ENCODE data around the gene GCAT. TPM values are rescaled to one million over a fixed set of nuclear protein-coding genes. Genes with fewer than 3 reads are reported as not detected.

Gene GCAT
- polyA plus RNA-seq, 1 donor from 2014 or later = 0.51 TPM

DNA sequence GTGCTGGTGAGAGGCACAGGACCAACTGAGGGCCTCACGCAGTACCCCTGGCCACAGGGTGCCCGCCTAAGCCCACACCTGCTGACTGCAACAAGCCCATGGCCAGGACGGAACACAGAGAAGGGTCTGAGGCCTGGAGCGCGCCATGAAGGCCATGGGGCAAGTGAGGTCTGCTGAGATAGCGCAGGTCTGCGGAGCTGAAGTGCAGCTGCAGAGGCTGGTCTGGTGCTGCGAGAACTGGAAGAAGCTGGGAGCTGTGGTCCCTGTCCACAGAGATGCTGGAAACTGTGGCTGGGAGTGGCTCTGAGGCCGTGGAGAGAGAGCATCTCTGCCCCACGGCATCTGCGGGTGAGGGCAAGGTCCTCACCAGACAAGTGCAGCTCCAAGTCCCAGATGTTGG, 23.7 kb downstream of the GCAT start:
- peaks cover 8% of the 10 kb centered on the region for H3K36me3 Mint-ChIP-seq

DNA sequence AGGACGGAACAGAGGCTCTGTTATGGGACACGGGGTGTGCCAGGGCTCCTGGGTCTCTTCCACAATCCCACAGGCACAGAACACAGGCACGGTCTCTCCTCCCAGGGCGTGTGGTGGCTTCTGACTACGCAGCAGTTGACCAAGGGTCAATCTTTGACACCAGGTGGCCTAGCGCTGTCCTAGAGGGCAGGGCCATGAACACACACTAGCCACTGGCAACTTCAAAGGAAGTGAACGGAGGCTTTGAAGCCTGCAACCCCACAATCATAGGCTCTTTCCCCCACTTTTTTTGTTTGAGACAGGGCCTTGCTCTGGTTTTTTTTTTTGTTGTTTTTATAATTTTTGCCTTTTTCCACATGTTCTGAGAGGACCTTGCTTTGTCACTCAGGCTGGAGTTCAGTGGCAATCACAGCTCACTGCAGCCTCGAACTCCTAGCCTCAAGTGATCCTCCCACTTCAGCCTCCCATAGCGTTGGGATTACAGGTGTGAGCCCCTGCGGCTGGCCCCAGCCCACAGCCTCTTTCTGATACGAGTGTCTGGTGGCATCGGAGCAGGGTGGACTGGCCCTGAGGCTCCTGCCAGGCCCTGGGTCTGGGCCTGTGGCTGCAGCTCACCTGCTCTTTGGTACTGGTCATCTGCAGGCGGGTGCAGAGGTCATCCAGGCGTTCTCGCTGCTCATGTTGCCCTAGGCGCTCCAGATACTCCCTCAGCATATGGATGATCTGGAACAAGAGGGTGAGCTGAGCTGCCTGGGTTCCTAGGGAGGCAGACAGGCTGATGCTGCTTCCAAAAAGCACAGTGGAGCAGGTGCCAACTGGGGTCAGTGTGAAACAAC, 24.5 kb downstream of the GCAT start:
- Mint-ChIP-seq H3K4me3 (no peak overlapping the region), H3K27ac (no peak overlapping the region), H3K9me3 (no peaks in the 10 kb centered on the region), H3K27me3 (no peaks in the 10 kb centered on the region), H3K36me3 (peaks cover 8% of the 10 kb centered on the region), H3K4me1 (peaks cover 0 to 1% (median 0%) of the 10 kb centered on the region in 3 donors)

More for the DNA sequence above, 23.7 kb downstream of the GCAT start:
- H3K27me3 Mint-ChIP-seq = no peaks in the 10 kb centered on the region
- no peak overlapping the region for H3K27ac Mint-ChIP-seq
- no peak overlapping the region for H3K4me3 Mint-ChIP-seq
- H3K9me3 Mint-ChIP-seq = no peaks in the 10 kb centered on the region
- H3K4me1 Mint-ChIP-seq = peaks cover 0 to 1% (median 0%) of the 10 kb centered on the region in 3 donors

DNA sequence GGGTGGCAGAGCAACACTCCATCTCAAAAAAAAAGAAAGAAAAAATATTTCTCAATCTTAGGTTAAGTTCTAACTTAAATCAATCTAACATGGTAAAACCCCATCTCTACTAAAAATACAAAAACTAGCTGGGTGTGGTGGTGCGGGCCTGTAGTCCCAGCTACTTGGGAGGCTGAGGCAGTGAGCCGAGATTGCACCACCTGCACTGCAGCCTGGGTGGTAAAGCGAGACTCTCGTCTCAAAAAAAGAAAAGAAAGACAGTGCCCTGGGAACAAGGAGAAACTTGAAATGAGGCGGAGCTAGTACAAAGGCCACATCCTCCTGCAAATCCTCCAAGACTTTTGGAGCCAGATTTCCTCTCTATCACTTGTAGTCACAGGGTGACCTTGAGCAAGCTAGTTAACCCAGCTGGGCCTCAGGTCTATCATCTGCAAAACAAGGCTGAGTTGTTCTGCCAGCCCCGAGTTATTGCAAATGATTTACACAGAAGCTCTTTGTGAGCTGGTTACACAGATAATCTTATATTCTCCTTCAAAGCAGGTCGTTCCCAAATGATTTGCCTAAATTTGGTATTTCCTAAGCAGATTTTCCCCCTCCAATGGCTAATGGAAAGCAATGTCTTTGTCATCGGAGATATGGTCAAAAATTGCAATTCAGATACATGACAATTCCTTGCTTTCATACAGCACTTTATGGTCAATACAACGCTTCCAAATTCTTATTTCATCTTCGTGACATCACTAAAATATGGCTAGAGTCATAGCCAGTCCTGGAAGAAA, 34.5 kb downstream of the GCAT start:
- Mint-ChIP-seq H3K27me3 (no peaks in the 10 kb centered on the region), H3K4me1 (peaks cover 7 to 11% (median 8%) of the 10 kb centered on the region in 3 donors), H3K9me3 (no peaks in the 10 kb centered on the region), H3K4me3 (peak overlapping the region in 3 of 4 donors; percentile 57 to 91 (median 87)), H3K27ac (peak overlapping the region in 2 of 3 donors; percentile 39 to 46), H3K36me3 (peaks cover 4% of the 10 kb centered on the region)

DNA sequence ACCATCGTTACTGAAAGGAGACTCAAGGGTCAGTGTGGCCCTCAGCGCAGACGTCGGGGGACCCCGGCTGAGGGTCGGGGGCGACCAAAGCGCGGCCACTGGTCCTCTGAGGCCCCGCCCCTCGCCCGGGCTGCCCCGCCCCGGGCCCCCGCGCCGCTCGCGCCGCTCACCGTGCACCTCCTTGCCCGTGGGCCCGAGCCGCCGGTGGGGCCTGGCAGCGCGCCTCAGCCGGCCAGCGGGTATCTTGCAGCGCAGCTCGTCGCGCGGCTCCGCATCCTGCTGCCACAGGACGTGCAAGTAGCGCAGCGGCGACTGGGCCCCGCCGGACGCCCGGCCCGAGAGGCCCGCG, 36.0 kb downstream of the GCAT start:
- Mint-ChIP-seq H3K27me3 (no peaks in the 10 kb centered on the region), H3K27ac (peak overlapping the region; percentile 39 to 90 (median 86)), H3K4me1 (peaks cover 13 to 19% (median 16%) of the 10 kb centered on the region in 3 donors)

DNA sequence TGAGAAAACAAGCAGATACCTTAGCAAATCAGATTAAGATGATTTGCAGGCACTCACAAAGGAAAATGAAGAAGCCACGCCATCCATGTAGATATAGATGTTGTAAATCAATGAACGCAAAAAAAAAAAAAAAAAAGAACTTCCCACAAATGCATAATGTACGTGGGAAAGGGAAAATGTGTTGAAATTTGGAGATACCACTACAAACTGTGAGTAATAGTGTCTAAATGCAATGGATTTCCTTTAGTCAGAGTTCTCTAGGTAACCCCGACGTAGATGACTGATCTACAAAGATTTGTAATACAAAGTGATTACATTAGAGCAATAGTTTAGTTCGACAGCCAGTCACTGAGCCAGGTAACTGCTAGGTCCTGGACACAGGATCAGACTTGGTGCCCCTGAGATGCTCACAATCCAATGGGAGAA, 37.2 kb downstream of the GCAT start:
- H3K9me3 Mint-ChIP-seq = no peaks in the 10 kb centered on the region
- H3K4me1 Mint-ChIP-seq = peaks cover 17 to 26% (median 26%) of the 10 kb centered on the region in 3 donors
- H3K4me3 Mint-ChIP-seq = peak overlapping the region; percentile 84 to 95 (median 94)
- peaks cover 1% of the 10 kb centered on the region for H3K36me3 Mint-ChIP-seq
- no peaks in the 10 kb centered on the region for H3K27me3 Mint-ChIP-seq
- H3K27ac Mint-ChIP-seq = peak overlapping the region; percentile 91 to 96 (median 94)

More for the DNA sequence above, 36.0 kb downstream of the GCAT start:
- peak overlapping the region; percentile 86 to 98 (median 93) for H3K4me3 Mint-ChIP-seq
- H3K9me3 Mint-ChIP-seq = no peaks in the 10 kb centered on the region
- H3K36me3 Mint-ChIP-seq = no peaks in the 10 kb centered on the region

DNA sequence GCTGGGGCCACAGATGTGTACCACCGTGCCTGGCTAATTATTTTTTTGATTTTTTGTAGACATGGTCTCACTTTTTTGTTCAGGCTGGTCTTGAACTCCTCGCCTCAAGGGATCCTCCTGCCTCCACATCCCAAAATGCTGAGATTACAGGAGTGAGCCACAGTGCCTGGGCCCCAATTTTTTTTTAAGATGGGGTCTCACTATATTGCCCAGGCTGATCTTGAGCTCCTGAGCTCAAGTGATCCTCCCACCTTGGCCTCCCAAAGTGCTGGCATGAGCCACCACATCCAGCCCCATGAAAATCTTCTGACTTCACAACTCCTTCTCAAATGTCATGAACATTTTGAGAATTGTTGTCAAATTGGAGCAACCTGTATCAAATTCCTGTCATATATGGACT, 38.7 kb downstream of the GCAT start:
- no peaks in the 10 kb centered on the region for H3K9me3 Mint-ChIP-seq
- H3K27ac Mint-ChIP-seq = no peak overlapping the region
- no peaks in the 10 kb centered on the region for H3K27me3 Mint-ChIP-seq
- peaks cover 25 to 35% (median 34%) of the 10 kb centered on the region in 3 donors for H3K4me1 Mint-ChIP-seq
- peak overlapping the region in 2 of 4 donors; percentile 58 to 77 for H3K4me3 Mint-ChIP-seq
- peaks cover 3% of the 10 kb centered on the region for H3K36me3 Mint-ChIP-seq

DNA sequence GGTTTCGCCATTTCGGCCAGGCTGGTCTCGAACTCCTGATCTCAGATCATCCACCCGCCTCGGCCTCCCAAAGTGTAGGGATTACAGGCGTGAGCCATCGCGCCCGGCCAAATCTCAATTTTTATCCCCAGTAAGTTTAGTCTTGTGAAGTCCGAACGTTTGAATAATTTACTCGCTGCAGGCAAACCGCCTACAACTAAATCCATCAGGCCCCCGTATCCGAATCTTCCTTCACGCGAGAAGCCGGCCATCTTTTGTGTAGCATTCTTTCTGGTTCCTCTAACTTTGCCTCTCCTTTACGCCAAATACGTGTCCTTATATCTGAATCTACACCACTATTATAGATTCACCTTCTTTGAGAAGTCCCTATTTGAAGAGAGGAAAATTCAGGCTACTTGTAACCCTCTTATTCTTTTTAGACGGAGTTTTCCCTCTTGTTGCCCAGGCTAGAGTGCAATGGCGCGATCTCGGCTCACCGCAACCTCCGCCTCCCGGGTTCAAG, 40.9 kb downstream of the GCAT start:
- Mint-ChIP-seq H3K27me3 (no peaks in the 10 kb centered on the region), H3K4me3 (peak overlapping the region; percentile 86 to 99 (median 97)), H3K4me1 (peaks cover 23 to 35% (median 29%) of the 10 kb centered on the region in 3 donors), H3K27ac (peak overlapping the region; percentile 89 to 99 (median 95)), H3K36me3 (peaks cover 3% of the 10 kb centered on the region), H3K9me3 (no peaks in the 10 kb centered on the region)

DNA sequence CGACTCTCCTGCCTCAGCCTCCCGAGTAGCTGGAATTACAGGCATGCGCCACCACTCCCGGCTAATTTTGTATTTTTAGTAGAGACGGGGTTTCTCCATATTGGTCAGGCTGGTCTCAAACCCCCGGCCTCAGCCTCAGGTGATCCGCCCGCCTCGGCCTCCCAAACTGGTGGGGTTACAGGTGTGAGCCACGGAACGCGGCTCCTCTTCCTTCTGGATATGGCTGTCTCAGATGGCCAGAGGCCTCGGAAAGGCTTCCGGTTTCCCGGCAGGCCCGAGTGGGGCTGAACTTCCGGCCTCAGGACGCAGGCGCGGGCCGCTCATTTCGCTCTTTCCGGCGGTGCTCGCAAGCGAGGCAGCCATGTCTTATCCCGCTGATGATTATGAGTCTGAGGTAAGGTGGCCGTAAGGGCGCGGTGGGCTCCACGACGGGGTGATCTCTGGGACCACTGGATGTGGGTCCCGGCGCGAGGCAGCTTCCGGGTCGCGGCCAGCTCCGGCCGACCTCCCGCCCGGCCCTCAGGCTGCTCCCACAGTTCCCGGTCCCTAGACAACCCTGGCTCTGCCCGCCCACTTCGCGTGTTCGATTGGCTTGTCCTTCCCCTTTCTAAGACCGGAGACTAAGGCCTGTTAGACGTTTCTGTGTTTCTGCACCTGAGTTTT, 41.5 kb downstream of the GCAT start, which contains the start of gene EIF3L:
EIF3L (plus strand) TSS at position 331 of the 663 bp plus-strand sequence; CDS start at position 362, 31 bp downstream.
- Mint-ChIP-seq H3K9me3 (no peaks in the 10 kb centered on the region), H3K4me1 (peaks cover 27 to 38% (median 32%) of the 10 kb centered on the region in 3 donors), H3K27ac (peak within 1 kb of the TSS; percentile 89 to 99 (median 95)), H3K4me3 (peak within 1 kb of the TSS; percentile 86 to 99 (median 97)), H3K27me3 (no peaks in the 10 kb centered on the region), H3K36me3 (peaks cover 3% of the 10 kb centered on the region)

DNA sequence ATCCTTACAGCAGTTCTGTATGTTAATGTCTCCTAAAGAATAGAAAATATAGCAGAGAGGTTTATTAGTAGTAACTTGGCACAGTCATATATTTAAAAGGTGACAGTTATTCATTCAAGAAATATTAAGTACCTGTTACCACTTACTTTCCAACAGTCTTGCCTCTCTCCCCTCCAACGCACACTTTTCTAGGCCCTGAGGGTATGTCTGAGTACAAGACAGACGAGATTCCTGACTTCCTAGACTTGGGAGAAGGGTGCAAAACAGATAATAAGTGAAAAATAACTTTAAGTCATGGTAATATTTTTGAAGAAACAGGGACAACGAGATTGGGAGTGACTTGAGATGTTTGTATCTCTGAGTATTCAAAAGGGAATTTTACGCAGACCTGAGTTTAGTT, 43.1 kb downstream of the GCAT start:
- H3K27me3 Mint-ChIP-seq = no peaks in the 10 kb centered on the region
- H3K4me3 Mint-ChIP-seq = peak overlapping the region in 3 of 4 donors; percentile 38 to 77 (median 57)
- H3K27ac Mint-ChIP-seq = peak overlapping the region in 1 of 3 donors; percentile 51
- peaks cover 35 to 42% (median 35%) of the 10 kb centered on the region in 3 donors for H3K4me1 Mint-ChIP-seq
- H3K9me3 Mint-ChIP-seq = no peaks in the 10 kb centered on the region
- H3K36me3 Mint-ChIP-seq = peaks cover 3% of the 10 kb centered on the region

DNA sequence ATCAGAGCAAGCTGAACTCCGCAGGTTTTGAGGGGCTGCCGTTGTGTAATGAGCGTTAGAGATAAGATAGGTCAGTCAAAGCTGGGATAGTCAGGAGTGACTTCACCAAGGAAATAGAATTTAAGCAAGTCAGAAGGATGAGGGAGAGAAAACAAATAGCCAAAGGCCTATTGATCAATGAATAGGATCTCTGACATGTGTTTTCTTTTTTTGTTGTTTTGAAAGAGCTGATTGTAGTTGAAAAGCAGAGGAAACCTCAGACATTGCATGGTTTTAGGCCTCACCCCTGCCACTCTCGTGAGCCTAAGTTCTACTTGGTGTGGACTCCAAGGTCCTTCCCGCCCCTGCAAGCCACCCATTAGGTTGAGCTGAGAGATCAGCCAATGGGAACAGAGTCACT, 44.7 kb downstream of the GCAT start:
- no peaks in the 10 kb centered on the region for H3K9me3 Mint-ChIP-seq
- peaks cover 3% of the 10 kb centered on the region for H3K36me3 Mint-ChIP-seq
- peaks cover 34 to 39% (median 34%) of the 10 kb centered on the region in 3 donors for H3K4me1 Mint-ChIP-seq
- peak overlapping the region in 1 of 3 donors; percentile 59 for H3K27ac Mint-ChIP-seq
- H3K4me3 Mint-ChIP-seq = peak overlapping the region in 1 of 4 donors; percentile 52
- no peaks in the 10 kb centered on the region for H3K27me3 Mint-ChIP-seq

DNA sequence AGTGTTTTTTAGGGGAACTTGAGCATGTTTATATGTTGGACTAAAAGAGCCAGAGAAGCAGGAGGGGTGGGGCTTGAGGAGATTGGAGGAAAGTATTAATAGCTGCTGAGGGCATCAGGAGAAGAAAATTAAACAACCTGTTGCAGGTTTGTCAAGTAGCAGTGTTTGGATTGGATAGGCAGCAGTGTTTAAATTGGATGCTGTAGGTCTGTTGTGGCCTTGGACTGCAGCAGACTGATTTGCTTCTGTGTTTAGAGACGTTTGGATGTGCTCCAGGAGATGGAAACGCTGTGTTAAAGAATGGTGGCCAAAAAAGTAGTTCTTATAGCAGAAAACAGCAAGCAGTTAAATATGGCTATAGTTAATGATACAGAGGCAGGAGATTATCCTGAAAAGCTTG, 47.2 kb downstream of the GCAT start:
- Mint-ChIP-seq H3K36me3 (peaks cover 2% of the 10 kb centered on the region), H3K27me3 (no peaks in the 10 kb centered on the region), H3K9me3 (no peaks in the 10 kb centered on the region), H3K4me3 (no peak overlapping the region), H3K27ac (no peak overlapping the region), H3K4me1 (peaks cover 20 to 26% (median 22%) of the 10 kb centered on the region in 3 donors)

DNA sequence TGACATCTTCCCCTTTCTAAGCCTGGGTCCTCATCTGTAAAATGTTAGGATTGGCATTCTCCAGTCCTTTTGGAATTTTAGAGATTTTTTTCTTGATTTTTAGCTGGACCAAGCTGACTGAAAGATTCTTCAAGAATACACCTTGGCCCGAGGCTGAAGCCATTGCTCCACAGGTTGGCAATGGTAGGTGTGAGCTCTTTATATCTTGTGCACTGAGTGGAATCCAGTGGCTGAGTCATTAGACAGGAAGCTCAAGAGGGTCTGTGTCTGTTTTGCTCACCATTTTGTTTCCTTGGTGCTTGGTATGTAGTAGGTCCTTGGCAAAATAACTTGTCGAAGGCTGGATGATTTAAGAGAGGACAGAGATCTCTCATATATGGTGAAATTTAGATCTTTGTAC, 47.7 kb downstream of the GCAT start:
- Mint-ChIP-seq H3K4me3 (peak overlapping the region in 1 of 4 donors; percentile 70), H3K36me3 (peaks cover 2% of the 10 kb centered on the region), H3K27ac (no peak overlapping the region), H3K9me3 (no peaks in the 10 kb centered on the region), H3K27me3 (no peaks in the 10 kb centered on the region), H3K4me1 (peaks cover 19 to 25% (median 21%) of the 10 kb centered on the region in 3 donors)

DNA sequence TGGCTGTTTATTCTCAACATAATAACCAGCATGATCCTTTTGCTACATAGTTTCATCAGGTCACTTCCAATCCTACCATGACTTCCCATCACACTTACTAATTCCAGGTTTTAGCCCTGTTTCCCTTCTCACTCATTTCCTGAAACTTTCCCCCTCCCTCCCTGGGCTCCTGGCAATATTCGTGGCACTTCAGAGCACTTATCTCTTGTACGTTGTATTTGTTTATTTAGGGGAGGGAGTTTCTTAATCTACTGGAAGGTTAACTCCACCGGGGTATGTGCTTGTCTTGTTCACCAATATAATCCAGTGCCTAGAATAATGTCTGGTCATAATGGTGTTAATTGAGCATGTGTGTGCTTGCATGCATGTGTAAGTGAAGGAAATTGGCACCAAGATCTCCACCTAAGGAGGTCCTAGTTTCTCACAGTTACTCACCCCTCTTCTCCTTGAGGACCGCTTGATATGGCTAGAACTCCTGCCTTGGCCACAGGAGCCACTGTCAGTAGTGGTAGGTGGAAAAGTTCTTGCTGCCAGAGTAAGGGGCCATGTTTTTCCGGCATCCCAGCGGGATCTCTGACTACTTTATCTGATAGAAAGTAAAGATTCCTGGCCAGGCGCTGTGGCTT, 53.2 kb downstream of the GCAT start:
- Mint-ChIP-seq H3K27ac (no peak overlapping the region), H3K36me3 (peaks cover 2% of the 10 kb centered on the region), H3K9me3 (no peaks in the 10 kb centered on the region), H3K27me3 (no peaks in the 10 kb centered on the region), H3K4me3 (no peak overlapping the region), H3K4me1 (peaks cover 0 to 5% (median 2%) of the 10 kb centered on the region in 3 donors)

Data from IgD-negative memory B cell (primary cell).